Smooth muscle cell (in vitro differentiated cells): Measurements from ENCODE around the gene SMARCAL1. TPM values are rescaled to one million over a fixed set of nuclear protein-coding genes. Genes with fewer than 3 reads are reported as not detected.

Experiments used
- DNase-seq: peaks from one replicate; lab custom pipeline; 2025; ENCODE audit not compliant: unreplicated experiment; lab: John Stamatoyannopoulos, UW
- H2AFZ ChIP-seq: fragments of 200-600 bp; sonication (generic); 2 replicates; pipeline ENCODE4 v1.6.0; 2016; ENCODE audit warnings: antibody characterized with exemption, low read depth, mild to moderate bottlenecking
- H3F3A ChIP-seq: fragments of 200-600 bp; sonication (generic); 2 replicates; pipeline ENCODE4 v1.6.0; 2017; ENCODE audit warnings: antibody characterized with exemption, low read depth
- H3K27ac ChIP-seq: fragments of 200-600 bp; sonication (generic); 2 replicates; pipeline ENCODE4 v1.5.1; 2016; ENCODE audit warnings: low read depth, mild to moderate bottlenecking
- H3K27me3 ChIP-seq: fragments of 200-600 bp; sonication (generic); 2 replicates; pipeline ENCODE4 v1.6.1; 2016; ENCODE audit warnings: low read depth, mild to moderate bottlenecking
- H3K36me3 ChIP-seq: fragments of 200-600 bp; sonication (generic); 2 replicates; pipeline ENCODE4 v1.5.1; 2016; ENCODE audit warnings: low read depth
- H3K4me1 ChIP-seq: fragments of 200-600 bp; sonication (generic); 2 replicates; pipeline ENCODE4 v1.5.1; 2016; ENCODE audit warnings: low read depth
- H3K4me2 ChIP-seq: fragments of 200-600 bp; sonication (generic); 2 replicates; pipeline ENCODE4 v1.6.0; 2016; ENCODE audit warnings: mild to moderate bottlenecking
- H3K4me3 ChIP-seq: fragments of 200-600 bp; sonication (generic); 2 replicates; pipeline ENCODE4 v1.5.1; 2016; ENCODE audit warnings: mild to moderate bottlenecking
- H3K79me2 ChIP-seq: fragments of 200-600 bp; sonication (generic); 2 replicates; pipeline ENCODE4 v1.6.0; 2016; ENCODE audit warnings: low read depth, mild to moderate bottlenecking
- H3K9ac ChIP-seq: fragments of 200-600 bp; sonication (generic); 2 replicates; pipeline ENCODE4 v1.6.0; 2016; ENCODE audit warnings: low read depth
- H3K9me3 ChIP-seq: fragments of 200-600 bp; sonication (generic); replicated peaks from 2 replicates; pipeline ENCODE4 v1.5.1; 2016; ENCODE audit warnings: low read depth
- H4K20me1 ChIP-seq: fragments of 200-600 bp; sonication (generic); 2 replicates; pipeline ENCODE4 v1.6.0; 2016; ENCODE audit warnings: low read depth
- WGBS: methylation state at CpG from one replicate; pipeline ENCODE4 v1.1.7; 2016; ENCODE audit warnings: low lambda C conversion rate; 5-methylcytosine and 5-hydroxymethylcytosine counted together
- polyA plus RNA-seq: library from polyadenylated mRNA; unstranded; fragments of >200 nt; fragmentation: Nextera tagmentation; extraction: Ambion mirVana; gene quantifications from 2 replicates; pipeline ENCODE4 v1.2.1, GENCODE V29; 2016
- total RNA-seq: library from RNA; depleted of rRNA; stranded (reverse); fragments of >200 nt; gene quantifications from 2 replicates; pipeline ENCODE4 v1.2.3, GENCODE V29; 2014
- TF ChIP-seq, protein P1 (sequence below): fragments of 200-600 bp; sonication (generic); IDR thresholded peaks from 2 replicates; pipeline ENCODE4 v1.5.1; 2017; ENCODE audit warnings: borderline replicate concordance, mild to moderate bottlenecking, antibody characterized with exemption; ENCODE audit not compliant: insufficient read depth, poor library complexity, severe bottlenecking

The SMARCAL1 gene
- total and polyA plus RNA-seq, 2 experiments from 2014 or later: 23.1 to 33.5 TPM

DNA sequence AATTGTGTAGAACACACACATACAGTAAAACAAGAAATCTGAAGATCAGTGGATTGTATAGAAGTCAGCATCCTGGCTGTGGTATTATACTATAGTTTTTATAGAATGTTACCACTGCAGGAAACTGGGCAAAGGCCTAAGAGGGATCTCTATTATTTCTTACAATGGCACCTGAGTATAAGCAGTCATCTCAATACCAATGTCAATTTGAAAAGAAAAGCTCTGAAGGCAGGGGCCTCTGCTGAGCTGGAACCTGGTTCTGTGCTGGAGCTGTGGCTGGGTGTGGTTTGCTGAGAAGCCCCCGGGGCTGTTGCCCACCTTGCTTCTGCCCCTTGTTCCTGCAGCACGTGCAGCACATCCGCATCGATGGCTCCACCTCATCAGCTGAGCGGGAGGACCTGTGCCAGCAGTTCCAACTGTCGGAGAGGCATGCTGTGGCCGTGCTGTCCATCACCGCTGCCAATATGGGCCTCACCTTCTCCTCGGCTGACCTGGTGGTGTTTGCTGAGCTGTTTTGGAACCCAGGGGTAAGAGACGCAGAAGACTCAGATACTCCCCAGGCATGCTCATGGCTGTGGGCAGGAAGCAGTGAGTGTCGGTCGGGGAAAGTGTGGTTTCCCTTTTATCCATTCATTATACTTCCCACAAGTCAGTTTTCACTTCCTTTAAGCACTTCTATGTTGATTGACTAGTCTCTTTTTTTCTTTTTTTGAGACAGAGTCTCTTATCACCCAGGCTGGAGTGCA is 62.8 kb downstream of the SMARCAL1 start:
- no peaks in the 10 kb centered on the region for H3K9me3 ChIP-seq
- H3K27me3 ChIP-seq: no peaks in the 10 kb centered on the region
- H3K27ac ChIP-seq: no peak overlapping the region
- no peaks in the 10 kb centered on the region for H3K79me2 ChIP-seq
- no peak overlapping the region for H3K9ac ChIP-seq
- H3K4me3 ChIP-seq: no peak overlapping the region
- H4K20me1 ChIP-seq: no peaks in the 10 kb centered on the region
- no peak overlapping the region for H2AFZ ChIP-seq
- H3K36me3 ChIP-seq: no peaks in the 10 kb centered on the region
- TF ChIP-seq, protein P1, sequence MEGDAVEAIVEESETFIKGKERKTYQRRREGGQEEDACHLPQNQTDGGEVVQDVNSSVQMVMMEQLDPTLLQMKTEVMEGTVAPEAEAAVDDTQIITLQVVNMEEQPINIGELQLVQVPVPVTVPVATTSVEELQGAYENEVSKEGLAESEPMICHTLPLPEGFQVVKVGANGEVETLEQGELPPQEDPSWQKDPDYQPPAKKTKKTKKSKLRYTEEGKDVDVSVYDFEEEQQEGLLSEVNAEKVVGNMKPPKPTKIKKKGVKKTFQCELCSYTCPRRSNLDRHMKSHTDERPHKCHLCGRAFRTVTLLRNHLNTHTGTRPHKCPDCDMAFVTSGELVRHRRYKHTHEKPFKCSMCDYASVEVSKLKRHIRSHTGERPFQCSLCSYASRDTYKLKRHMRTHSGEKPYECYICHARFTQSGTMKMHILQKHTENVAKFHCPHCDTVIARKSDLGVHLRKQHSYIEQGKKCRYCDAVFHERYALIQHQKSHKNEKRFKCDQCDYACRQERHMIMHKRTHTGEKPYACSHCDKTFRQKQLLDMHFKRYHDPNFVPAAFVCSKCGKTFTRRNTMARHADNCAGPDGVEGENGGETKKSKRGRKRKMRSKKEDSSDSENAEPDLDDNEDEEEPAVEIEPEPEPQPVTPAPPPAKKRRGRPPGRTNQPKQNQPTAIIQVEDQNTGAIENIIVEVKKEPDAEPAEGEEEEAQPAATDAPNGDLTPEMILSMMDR: no peak
- no peaks in the 10 kb centered on the region for H3F3A ChIP-seq
- no peak overlapping the region for H3K4me2 ChIP-seq
- 97% methylated on average over 12 of the region's 12 CpGs for WGBS
- no peaks in the 10 kb centered on the region for H3K4me1 ChIP-seq
- DNase-seq: no peak

DNA sequence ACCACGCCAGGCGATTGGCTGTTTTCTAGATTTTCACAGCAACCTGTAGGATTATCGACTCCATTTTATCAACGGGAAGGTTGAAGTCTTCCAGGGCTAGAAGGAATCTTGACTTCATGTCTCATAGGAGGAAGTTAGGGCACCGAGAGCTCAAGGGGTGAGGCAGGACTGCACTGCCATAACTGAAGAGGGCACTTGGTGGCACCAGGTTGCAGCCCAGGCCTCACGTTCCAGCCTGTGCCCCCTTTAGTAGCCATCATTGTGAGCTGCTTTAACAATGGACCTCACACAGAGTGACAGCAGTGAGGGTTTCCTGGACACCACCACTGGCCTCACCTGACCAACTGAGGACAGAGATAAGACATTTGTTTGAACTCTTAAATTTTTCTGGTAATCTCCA is 63.5 kb downstream of the SMARCAL1 start:
- 98% methylated on average over 6 of the region's 6 CpGs for WGBS
- H3K4me3 ChIP-seq: no peak overlapping the region
- H3K79me2 ChIP-seq: no peaks in the 10 kb centered on the region
- H3K4me2 ChIP-seq: no peak overlapping the region
- H3F3A ChIP-seq: no peaks in the 10 kb centered on the region
- no peaks in the 10 kb centered on the region for H3K27me3 ChIP-seq
- H3K27ac ChIP-seq: no peak overlapping the region
- H3K9ac ChIP-seq: no peak overlapping the region
- H2AFZ ChIP-seq: no peak overlapping the region
- H3K9me3 ChIP-seq: no peaks in the 10 kb centered on the region
- H3K36me3 ChIP-seq: no peaks in the 10 kb centered on the region
- TF ChIP-seq, protein P1: no peak
- DNase-seq: no peak
- no peaks in the 10 kb centered on the region for H4K20me1 ChIP-seq
- H3K4me1 ChIP-seq: no peaks in the 10 kb centered on the region

DNA sequence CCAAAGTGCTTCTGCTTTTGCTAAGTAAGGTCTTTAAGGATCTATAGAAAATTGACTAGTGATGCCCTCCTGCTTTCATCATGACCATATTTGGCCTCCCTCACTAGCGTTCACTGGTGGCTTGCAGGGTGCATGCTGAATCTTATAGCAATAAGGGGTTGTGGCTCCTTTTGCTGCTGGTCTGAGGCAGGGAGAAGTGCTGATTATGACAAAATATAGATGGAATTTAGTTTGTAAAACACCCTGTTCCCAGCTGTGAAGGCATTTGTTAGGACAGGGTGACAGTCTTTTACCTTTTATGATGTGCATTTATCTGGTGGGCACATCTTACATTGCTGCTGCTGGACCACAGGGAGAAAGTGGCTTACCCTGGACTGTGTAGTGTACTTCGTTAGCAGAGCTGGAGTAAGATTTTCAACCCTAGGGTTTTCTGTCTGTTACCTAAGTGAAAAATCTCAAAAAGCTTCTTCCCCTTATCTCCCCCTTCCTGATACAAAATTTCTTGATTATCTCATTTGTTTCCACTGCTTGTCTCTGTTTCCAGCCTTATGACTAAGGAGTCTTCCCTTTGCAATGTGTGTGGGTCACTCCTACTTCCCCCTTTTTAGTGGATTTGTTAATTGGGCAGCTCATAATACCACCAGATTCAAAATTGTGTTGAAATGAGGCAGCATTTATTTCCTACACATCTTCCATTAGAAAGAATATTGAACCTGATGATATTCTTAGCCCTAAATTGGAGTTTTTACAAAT is 65.2 kb downstream of the SMARCAL1 start:
- no peak overlapping the region for H2AFZ ChIP-seq
- peak overlapping the region; percentile 30 for H3K27ac ChIP-seq
- H3K4me1 ChIP-seq: no peaks in the 10 kb centered on the region
- no peak overlapping the region for H3K9ac ChIP-seq
- no peak overlapping the region for H3K4me2 ChIP-seq
- H3K27me3 ChIP-seq: no peaks in the 10 kb centered on the region
- H3F3A ChIP-seq: no peaks in the 10 kb centered on the region
- no peak overlapping the region for H3K4me3 ChIP-seq
- H3K79me2 ChIP-seq: no peaks in the 10 kb centered on the region
- no peaks in the 10 kb centered on the region for H3K9me3 ChIP-seq
- H3K36me3 ChIP-seq: no peaks in the 10 kb centered on the region
- no peaks in the 10 kb centered on the region for H4K20me1 ChIP-seq
- DNase-seq: no peak
- TF ChIP-seq, protein P1: no peak
- WGBS: 70% methylated on average over 2 of the region's 2 CpGs
